ENCODE results near the gene ZSCAN25.

DNA sequence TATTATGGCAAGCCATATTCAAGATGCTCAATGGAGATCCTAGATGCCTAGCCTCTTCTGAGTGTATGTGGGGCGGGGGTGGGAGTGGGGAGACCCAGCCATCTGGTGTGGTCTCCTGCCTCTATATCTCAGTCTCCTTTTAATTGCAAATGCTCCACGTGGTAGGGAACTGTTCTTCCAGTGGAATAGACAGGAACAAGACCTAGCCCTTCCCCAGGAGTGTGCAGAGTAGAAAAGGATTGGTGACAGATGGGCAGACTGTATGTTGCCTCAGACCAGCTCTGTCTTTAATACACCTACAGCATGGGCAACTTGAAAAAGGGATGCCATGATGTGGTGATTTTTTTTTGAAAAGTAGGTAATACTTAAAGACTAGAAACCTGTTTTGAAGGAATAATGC lies 50.4 kb downstream of the ZSCAN25 start:
- TF ChIP-seq, protein P1, sequence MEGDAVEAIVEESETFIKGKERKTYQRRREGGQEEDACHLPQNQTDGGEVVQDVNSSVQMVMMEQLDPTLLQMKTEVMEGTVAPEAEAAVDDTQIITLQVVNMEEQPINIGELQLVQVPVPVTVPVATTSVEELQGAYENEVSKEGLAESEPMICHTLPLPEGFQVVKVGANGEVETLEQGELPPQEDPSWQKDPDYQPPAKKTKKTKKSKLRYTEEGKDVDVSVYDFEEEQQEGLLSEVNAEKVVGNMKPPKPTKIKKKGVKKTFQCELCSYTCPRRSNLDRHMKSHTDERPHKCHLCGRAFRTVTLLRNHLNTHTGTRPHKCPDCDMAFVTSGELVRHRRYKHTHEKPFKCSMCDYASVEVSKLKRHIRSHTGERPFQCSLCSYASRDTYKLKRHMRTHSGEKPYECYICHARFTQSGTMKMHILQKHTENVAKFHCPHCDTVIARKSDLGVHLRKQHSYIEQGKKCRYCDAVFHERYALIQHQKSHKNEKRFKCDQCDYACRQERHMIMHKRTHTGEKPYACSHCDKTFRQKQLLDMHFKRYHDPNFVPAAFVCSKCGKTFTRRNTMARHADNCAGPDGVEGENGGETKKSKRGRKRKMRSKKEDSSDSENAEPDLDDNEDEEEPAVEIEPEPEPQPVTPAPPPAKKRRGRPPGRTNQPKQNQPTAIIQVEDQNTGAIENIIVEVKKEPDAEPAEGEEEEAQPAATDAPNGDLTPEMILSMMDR (IDR thresholded peaks at IDR 0.05): no peak
- no peak for TF ChIP-seq POLR2A (IDR thresholded peaks at IDR 0.05)
